Neural crest cell (in vitro differentiated cells): ENCODE results near the gene CAPN13. TPM values are rescaled to one million over a fixed set of nuclear protein-coding genes. Genes with fewer than 3 reads are reported as not detected.

Source experiments
- DNase-seq: peaks from one replicate; pipeline ENCODE4 v3.0.0; 2021; ENCODE audit warnings: low read depth, mixed read lengths, low spot score
- H3K27ac Mint-ChIP-seq: one replicate; pipeline ENCODE4 v1.8.0; 2021; ENCODE audit warnings: mild to moderate bottlenecking, mixed read lengths; ENCODE audit not compliant: unreplicated experiment
- H3K27me3 Mint-ChIP-seq: 2 replicates; pipeline ENCODE4 v1.8.0; 2021; ENCODE audit warnings: low read depth, mild to moderate bottlenecking, mixed read lengths
- H3K36me3 Mint-ChIP-seq: 2 replicates; pipeline ENCODE4 v1.8.0; 2021; ENCODE audit warnings: low read depth, mild to moderate bottlenecking, mixed read lengths
- H3K4me1 Mint-ChIP-seq: 2 replicates; pipeline ENCODE4 v1.8.0; 2021; ENCODE audit warnings: mixed read lengths
- H3K4me3 Mint-ChIP-seq: one replicate; pipeline ENCODE4 v1.8.0; 2021; ENCODE audit warnings: mild to moderate bottlenecking, mixed read lengths
- H3K9me3 Mint-ChIP-seq: 2 replicates; pipeline ENCODE4 v1.8.0; 2021; ENCODE audit warnings: mixed read lengths
- total RNA-seq: library from RNA; stranded (reverse); gene quantifications from 2 replicates; pipeline ENCODE4 v1.2.1, GENCODE V29; 2021
- TF ChIP-seq, protein P1 (sequence below): fragments of 200-600 bp; sonication (generic); conservative IDR thresholded peaks from 2 replicates; pipeline ENCODE4 v1.5.0; 2021; ENCODE audit warnings: antibody characterized with exemption, mild to moderate bottlenecking

Gene CAPN13
- total RNA-seq, 1 donor from 2014 or later = not detected

DNA sequence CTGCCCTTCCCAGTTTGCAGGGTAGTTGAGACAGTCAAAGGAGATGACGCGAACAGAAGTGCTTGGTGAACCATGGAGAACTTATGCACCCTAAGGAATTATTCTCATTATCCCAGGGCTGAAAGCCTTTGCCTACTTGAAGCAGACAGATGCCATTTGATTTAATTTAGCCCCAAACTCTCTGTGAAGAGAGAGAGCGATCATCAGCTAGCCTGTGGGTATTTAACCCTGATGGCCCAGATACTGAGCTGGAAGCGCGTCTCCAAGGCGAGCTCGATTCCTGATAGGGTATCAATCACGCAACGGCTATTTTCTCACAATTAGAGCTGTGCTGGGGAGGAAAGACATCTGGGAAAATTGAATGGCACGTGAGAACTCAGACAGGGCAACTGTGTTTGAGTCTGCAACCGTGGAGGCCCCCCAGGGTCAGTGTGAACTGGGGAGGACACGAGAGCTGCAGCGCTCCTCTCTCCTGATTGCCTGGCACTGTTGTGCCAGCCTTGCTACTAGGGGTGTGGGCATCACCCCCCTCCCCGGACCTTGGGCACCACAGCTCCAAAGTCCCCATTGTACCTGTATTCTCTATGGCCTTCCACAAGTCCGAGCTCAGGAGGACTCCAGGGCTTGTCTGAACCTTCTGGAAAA, 73.2 kb downstream of the CAPN13 start:
- DNase-seq = no peak
- H3K36me3 Mint-ChIP-seq = no peaks in the 10 kb centered on the region
- H3K27me3 Mint-ChIP-seq = no peaks in the 10 kb centered on the region
- TF ChIP-seq, protein P1, sequence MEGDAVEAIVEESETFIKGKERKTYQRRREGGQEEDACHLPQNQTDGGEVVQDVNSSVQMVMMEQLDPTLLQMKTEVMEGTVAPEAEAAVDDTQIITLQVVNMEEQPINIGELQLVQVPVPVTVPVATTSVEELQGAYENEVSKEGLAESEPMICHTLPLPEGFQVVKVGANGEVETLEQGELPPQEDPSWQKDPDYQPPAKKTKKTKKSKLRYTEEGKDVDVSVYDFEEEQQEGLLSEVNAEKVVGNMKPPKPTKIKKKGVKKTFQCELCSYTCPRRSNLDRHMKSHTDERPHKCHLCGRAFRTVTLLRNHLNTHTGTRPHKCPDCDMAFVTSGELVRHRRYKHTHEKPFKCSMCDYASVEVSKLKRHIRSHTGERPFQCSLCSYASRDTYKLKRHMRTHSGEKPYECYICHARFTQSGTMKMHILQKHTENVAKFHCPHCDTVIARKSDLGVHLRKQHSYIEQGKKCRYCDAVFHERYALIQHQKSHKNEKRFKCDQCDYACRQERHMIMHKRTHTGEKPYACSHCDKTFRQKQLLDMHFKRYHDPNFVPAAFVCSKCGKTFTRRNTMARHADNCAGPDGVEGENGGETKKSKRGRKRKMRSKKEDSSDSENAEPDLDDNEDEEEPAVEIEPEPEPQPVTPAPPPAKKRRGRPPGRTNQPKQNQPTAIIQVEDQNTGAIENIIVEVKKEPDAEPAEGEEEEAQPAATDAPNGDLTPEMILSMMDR = no peak
- H3K4me3 Mint-ChIP-seq = no peak overlapping the region
- no peaks in the 10 kb centered on the region for H3K4me1 Mint-ChIP-seq
- no peaks in the 10 kb centered on the region for H3K9me3 Mint-ChIP-seq
- H3K27ac Mint-ChIP-seq = no peak overlapping the region

DNA sequence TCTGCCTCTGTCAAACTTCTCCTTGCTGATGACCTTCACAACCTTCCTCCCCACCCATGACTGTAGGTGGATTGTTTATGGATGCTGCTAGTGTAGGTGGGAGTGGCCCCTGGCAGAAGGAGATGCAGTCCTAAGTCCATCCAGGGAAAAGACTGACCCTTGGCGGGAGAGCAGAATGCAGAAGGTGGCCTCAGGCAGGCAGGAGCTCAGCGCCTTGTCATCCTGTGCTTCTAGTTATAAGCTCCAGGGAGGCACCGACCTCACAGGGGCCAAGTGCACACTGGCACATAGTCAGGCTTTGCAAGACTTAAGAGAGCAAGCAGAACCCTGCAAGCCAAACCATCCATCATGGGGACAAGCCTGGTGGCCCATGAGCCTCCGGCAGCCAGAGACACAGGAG, 74.4 kb downstream of the CAPN13 start:
- no peaks in the 10 kb centered on the region for H3K9me3 Mint-ChIP-seq
- H3K36me3 Mint-ChIP-seq = no peaks in the 10 kb centered on the region
- TF ChIP-seq, protein P1 = no peak
- no peak overlapping the region for H3K4me3 Mint-ChIP-seq
- no peak overlapping the region for H3K27ac Mint-ChIP-seq
- no peaks in the 10 kb centered on the region for H3K4me1 Mint-ChIP-seq
- no peak for DNase-seq
- H3K27me3 Mint-ChIP-seq = no peaks in the 10 kb centered on the region

DNA sequence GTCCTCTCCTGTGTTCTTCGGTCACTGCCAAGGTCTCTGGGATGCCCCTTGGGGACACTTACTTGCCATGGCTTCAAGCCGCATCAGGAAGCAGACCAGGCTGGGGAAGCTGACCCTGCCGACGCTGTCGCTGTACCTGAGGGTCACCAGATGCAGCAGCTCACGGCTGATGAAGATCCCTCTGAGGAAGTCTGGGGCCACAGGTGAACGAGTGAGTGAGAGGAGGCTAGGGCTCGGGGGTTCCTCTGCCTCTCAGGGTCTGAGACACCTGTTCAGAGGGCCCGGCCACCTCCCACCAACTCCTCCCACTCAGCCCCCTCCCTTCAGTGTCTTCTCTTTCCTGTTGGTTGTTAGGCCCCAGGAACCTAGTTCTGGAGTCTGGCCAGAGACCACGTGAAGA, 74.9 kb downstream of the CAPN13 start:
- no peak for DNase-seq
- H3K4me3 Mint-ChIP-seq = no peak overlapping the region
- H3K27ac Mint-ChIP-seq = no peak overlapping the region
- H3K9me3 Mint-ChIP-seq = no peaks in the 10 kb centered on the region
- no peaks in the 10 kb centered on the region for H3K4me1 Mint-ChIP-seq
- peaks cover 5% of the 10 kb centered on the region for H3K27me3 Mint-ChIP-seq
- TF ChIP-seq, protein P1 = no peak
- no peaks in the 10 kb centered on the region for H3K36me3 Mint-ChIP-seq

DNA sequence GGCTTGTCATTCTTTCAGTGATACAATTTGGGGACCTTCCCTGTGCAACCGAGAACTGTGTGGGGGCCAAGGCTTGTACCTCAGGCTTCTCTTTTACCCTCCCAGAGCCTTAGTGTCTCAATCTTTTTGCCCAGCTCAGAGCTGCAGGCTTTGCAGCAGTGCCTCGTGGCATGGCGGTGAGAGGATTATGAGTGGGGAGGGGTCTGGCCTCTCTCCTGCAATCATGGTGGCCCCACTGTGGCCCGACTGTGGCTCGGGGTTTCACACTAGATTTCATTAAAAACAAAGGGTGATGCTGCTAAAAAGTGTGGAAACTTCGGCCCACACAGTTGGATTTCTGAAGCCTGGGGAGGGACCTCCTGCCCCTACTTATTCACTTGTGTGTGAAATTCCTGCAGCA, 75.5 kb downstream of the CAPN13 start:
- DNase-seq = no peak
- Mint-ChIP-seq H3K27me3 (peaks cover 11% of the 10 kb centered on the region), H3K9me3 (no peaks in the 10 kb centered on the region), H3K4me3 (no peak overlapping the region), H3K4me1 (no peaks in the 10 kb centered on the region), H3K27ac (no peak overlapping the region), H3K36me3 (no peaks in the 10 kb centered on the region)
- TF ChIP-seq, protein P1 = no peak

DNA sequence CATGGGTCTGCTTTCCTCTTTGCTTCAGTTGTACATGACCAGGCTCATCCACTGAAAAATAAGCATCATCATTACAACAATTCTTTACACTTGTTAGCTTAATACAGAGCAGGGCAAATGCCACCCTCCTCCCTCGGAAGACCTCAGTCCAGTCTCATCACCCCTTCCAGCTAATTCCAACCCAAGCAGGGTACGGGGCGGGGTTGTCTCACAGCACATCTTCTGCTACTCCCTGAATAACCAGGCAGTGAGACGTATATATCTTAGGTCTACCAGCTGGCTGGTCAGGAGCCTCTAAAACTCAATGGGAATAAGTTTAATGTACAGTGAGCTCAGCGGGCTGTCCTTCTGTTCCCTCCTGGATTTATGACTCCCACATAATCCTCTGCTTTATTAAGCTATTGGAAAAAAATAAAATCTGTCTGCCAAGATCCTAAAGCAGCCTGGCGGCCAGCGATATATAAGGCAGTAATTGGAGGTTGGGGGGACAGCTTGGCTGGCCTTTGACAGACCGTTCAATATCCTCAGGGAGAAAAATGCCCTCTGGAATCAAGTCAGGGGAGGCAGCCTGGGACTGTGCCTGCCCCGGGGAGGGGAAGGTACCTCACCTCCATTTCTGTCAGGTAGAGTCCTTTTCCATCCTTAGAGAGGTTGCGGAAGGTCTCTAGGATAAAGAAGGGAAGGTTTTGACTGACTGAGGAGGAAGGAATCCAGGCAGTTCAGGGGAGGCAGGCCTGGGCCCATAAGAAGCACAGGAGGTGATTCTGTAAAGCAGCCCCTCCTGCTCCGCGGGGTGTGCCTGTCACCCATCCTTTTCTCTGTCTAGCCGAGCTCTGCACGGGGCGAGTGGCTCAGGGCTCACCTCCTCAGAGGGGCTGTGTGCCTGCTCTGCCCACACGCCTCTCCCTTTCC, 76.3 kb downstream of the CAPN13 start:
- no peak for DNase-seq
- TF ChIP-seq, protein P1 = no peak
- no peaks in the 10 kb centered on the region for H3K36me3 Mint-ChIP-seq
- H3K27ac Mint-ChIP-seq = no peak overlapping the region
- H3K4me3 Mint-ChIP-seq = no peak overlapping the region
- no peaks in the 10 kb centered on the region for H3K9me3 Mint-ChIP-seq
- H3K4me1 Mint-ChIP-seq = no peaks in the 10 kb centered on the region
- peaks cover 13% of the 10 kb centered on the region for H3K27me3 Mint-ChIP-seq
